Measurements from ENCODE around the gene PGRMC1.
A peak's percentile ranks its signal among the peaks of the same experiment; 100 is the strongest.
"Not testable (repeated sequence)": the region's sequence is repeated elsewhere in the genome, so short reads cannot be mapped to it uniquely, and the experiment has no call there.

PGRMC1 gene

DNA sequence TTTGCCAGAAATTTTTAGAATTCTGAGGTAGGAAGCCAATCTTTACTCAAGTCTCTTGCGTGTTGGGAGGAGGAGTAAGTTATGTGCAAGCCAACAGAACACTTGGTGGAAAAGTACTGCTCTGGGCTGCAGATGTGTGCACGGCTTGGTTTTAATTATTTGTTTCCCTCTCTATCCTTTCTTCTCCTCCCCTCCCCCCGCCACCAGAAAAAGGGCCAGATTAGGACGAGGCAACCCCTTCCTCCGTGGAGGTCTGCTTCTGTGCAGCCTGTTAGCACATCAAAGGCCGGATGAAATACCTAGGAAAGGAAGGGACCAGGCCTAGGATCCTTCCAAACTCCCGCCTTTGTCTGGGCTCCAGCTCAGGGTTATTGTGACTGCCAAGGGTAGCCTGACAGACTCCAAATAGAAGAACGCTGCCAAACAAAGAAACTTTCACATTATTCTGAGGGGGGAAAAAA is 1.0 kb upstream of the PGRMC1 start:
- Histone ChIP-seq H3K27me3 (replicated peaks; ENCODE audit: control insufficient read depth, insufficient read depth, low read length) (no peaks in the 10 kb centered on the region), H3K36me3 (ENCODE audit: control insufficient read depth, insufficient read depth, low read length, severe bottlenecking) (no peaks in the 10 kb centered on the region), H3K9ac (ENCODE audit: low read length) (peak overlapping the region; percentile 86), H3K9me3 (ENCODE audit: control insufficient read depth, low read length) (no peaks in the 10 kb centered on the region), H3K4me1 (ENCODE audit: control insufficient read depth, insufficient read depth, low read length) (peaks cover 36% of the 10 kb centered on the region), H3K4me3 (ENCODE audit: low read length) (peak overlapping the region; percentile 74)
- no peak for DNase-seq (ENCODE audit: low read depth)

- peak overlapping the region; percentile 80 for H3K4me3 ChIP-seq (ENCODE audit: low read length)
- peak; percentile 71 for DNase-seq (ENCODE audit: low read depth)
- H3K9me3 ChIP-seq (ENCODE audit: control insufficient read depth, low read length) = no peaks in the 10 kb centered on the region
- H3K27me3 ChIP-seq (replicated peaks; ENCODE audit: control insufficient read depth, insufficient read depth, low read length) = no peaks in the 10 kb centered on the region
- peak overlapping the region; percentile 92 for H3K9ac ChIP-seq (ENCODE audit: low read length)
- H3K4me1 ChIP-seq (ENCODE audit: control insufficient read depth, insufficient read depth, low read length) = peaks cover 46% of the 10 kb centered on the region
- peaks cover 4% of the 10 kb centered on the region for H3K36me3 ChIP-seq (ENCODE audit: control insufficient read depth, insufficient read depth, low read length, severe bottlenecking)
Measured at GRCh38 chrX:119236623-119237561, 807 bp downstream of the PGRMC1 start.

- no peak for DNase-seq (ENCODE audit: low read depth)
- peak overlapping the region; percentile 80 for H3K4me3 ChIP-seq (ENCODE audit: low read length)
- peak overlapping the region; percentile 92 for H3K9ac ChIP-seq (ENCODE audit: low read length)
- H3K9me3 ChIP-seq (ENCODE audit: control insufficient read depth, low read length) = no peaks in the 10 kb centered on the region
- H3K36me3 ChIP-seq (ENCODE audit: control insufficient read depth, insufficient read depth, low read length, severe bottlenecking) = peaks cover 5% of the 10 kb centered on the region
- peaks cover 45% of the 10 kb centered on the region for H3K4me1 ChIP-seq (ENCODE audit: control insufficient read depth, insufficient read depth, low read length)
- no peaks in the 10 kb centered on the region for H3K27me3 ChIP-seq (replicated peaks; ENCODE audit: control insufficient read depth, insufficient read depth, low read length)
Measured at GRCh38 chrX:119237562-119237942, 1.5 kb downstream of the PGRMC1 start.

DNA sequence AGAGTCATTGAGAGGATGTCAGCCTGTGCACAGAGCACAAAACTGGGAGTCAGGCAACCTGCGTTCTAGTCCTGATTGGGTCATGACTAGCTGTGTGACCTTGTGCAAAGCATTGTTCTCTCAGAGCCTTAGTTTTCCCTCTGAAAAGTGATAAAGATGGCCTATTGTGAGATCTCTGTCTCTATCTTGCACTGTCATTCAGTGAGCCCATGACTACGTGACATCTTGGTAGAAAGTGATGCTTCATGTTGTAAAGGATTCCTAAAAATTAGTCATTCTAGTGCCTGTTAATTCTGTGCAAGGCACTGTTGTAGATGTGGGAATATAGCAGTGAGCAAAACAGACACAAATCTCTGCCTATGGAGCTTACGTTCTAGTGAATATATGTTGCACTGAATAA is 2.5 kb downstream of the PGRMC1 start:
- H3K4me3 ChIP-seq (ENCODE audit: low read length) = peak overlapping the region; percentile 80
- H3K4me1 ChIP-seq (ENCODE audit: control insufficient read depth, insufficient read depth, low read length) = peaks cover 44% of the 10 kb centered on the region
- no peaks in the 10 kb centered on the region for H3K9me3 ChIP-seq (ENCODE audit: control insufficient read depth, low read length)
- no peaks in the 10 kb centered on the region for H3K27me3 ChIP-seq (replicated peaks; ENCODE audit: control insufficient read depth, insufficient read depth, low read length)
- DNase-seq (ENCODE audit: low read depth) = peak; percentile 32
- H3K36me3 ChIP-seq (ENCODE audit: control insufficient read depth, insufficient read depth, low read length, severe bottlenecking) = peaks cover 15% of the 10 kb centered on the region
- peak overlapping the region; percentile 92 for H3K9ac ChIP-seq (ENCODE audit: low read length)

- peak; percentile 77 for DNase-seq (ENCODE audit: low read depth)
- peak overlapping the region; percentile 67 for H3K9ac ChIP-seq (ENCODE audit: low read length)
- H3K27me3 ChIP-seq (replicated peaks; ENCODE audit: control insufficient read depth, insufficient read depth, low read length) = no peaks in the 10 kb centered on the region
- peaks cover 41% of the 10 kb centered on the region for H3K4me1 ChIP-seq (ENCODE audit: control insufficient read depth, insufficient read depth, low read length)
- peaks cover 33% of the 10 kb centered on the region for H3K36me3 ChIP-seq (ENCODE audit: control insufficient read depth, insufficient read depth, low read length, severe bottlenecking)
- H3K9me3 ChIP-seq (ENCODE audit: control insufficient read depth, low read length) = no peaks in the 10 kb centered on the region
- H3K4me3 ChIP-seq (ENCODE audit: low read length) = peak overlapping the region; percentile 80
Measured at GRCh38 chrX:119240356-119240755, 4.3 kb downstream of the PGRMC1 start.

GRCh38 chrX:119247702-119248101 is 11.6 kb downstream of the PGRMC1 start:
- H3K27me3 ChIP-seq (replicated peaks; ENCODE audit: control insufficient read depth, insufficient read depth, low read length) = peaks cover 8% of the 10 kb centered on the region
- no peak overlapping the region for H3K9ac ChIP-seq (ENCODE audit: low read length)
- no peaks in the 10 kb centered on the region for H3K9me3 ChIP-seq (ENCODE audit: control insufficient read depth, low read length)
- no peak for DNase-seq (ENCODE audit: low read depth)
- H3K4me1 ChIP-seq (ENCODE audit: control insufficient read depth, insufficient read depth, low read length) = peaks cover 2% of the 10 kb centered on the region
- no peak overlapping the region for H3K4me3 ChIP-seq (ENCODE audit: low read length)
- H3K36me3 ChIP-seq (ENCODE audit: control insufficient read depth, insufficient read depth, low read length, severe bottlenecking) = peaks cover 46% of the 10 kb centered on the region

DNA sequence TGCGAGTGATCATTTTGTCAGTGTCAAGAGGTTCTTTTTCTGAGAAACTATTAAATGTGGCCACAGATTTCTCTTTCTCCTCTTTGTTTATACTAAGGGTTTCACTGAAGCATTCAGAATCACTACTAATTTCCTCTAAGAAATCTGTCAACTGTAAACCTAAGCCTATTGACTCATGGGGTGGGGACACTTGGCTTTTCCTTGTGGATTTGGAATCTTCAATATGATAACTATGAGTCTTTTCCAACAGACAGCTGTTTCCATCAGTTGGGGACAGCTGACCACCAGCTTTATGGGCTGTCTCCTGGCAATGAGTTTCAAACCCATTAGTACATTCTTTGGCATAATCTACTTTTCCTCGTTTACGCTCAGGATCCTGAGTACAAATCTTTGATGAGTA is 13.8 kb downstream of the PGRMC1 start:
- Histone ChIP-seq H3K4me1 (ENCODE audit: control insufficient read depth, insufficient read depth, low read length) (no peaks in the 10 kb centered on the region), H3K9ac (ENCODE audit: low read length) (no peak overlapping the region), H3K4me3 (ENCODE audit: low read length) (no peak overlapping the region), H3K27me3 (replicated peaks; ENCODE audit: control insufficient read depth, insufficient read depth, low read length) (peaks cover 8% of the 10 kb centered on the region), H3K36me3 (ENCODE audit: control insufficient read depth, insufficient read depth, low read length, severe bottlenecking) (peaks cover 25% of the 10 kb centered on the region), H3K9me3 (ENCODE audit: control insufficient read depth, low read length) (no peaks in the 10 kb centered on the region)
- no peak for DNase-seq (ENCODE audit: low read depth)

DNA sequence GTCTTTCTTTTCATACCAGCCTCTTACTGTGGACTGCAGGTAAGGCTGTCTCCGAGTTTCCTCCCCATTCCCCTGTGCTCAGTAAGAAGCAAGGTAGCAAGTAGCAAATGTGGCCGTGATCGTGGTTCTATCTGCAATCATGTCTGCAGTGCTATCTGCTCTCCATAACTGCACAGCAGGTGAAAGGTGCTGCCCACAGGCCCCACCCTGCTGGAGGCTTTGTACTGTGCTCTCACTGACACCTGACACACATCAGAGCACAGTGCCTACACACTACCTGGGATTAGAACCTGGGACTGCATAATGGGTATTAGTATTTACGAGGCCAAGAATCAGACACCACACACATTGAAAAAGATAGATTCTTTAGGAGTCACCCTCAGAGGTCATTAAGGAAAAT is 15.3 kb downstream of the PGRMC1 start:
- Histone ChIP-seq H3K4me3 (ENCODE audit: low read length) (no peak overlapping the region), H3K9me3 (ENCODE audit: control insufficient read depth, low read length) (no peaks in the 10 kb centered on the region), H3K27me3 (replicated peaks; ENCODE audit: control insufficient read depth, insufficient read depth, low read length) (peaks cover 5% of the 10 kb centered on the region), H3K4me1 (ENCODE audit: control insufficient read depth, insufficient read depth, low read length) (no peaks in the 10 kb centered on the region), H3K9ac (ENCODE audit: low read length) (no peak overlapping the region), H3K36me3 (ENCODE audit: control insufficient read depth, insufficient read depth, low read length, severe bottlenecking) (peaks cover 13% of the 10 kb centered on the region)
- DNase-seq (ENCODE audit: low read depth) = no peak

DNA sequence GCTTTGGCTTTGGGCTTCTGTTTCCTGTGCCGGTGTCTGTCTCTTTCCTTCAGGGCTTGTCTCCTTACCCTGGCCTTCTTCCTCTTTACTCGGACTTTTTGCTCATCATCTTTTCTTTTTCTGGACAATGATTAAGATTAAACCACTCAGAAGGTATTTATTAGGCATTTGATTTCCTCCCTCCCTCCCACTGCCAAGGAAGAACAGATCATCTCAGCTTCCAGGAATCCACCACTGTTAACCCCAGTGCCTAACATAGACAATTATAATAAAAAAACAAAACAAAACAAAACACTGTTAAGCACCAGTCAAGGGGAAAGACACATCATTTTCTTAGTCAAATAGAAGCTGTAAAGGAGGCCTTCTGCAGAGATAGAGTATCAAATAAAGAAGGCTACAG is 16.6 kb downstream of the PGRMC1 start:
- Histone ChIP-seq H3K4me1 (ENCODE audit: control insufficient read depth, insufficient read depth, low read length) (no peaks in the 10 kb centered on the region), H3K36me3 (ENCODE audit: control insufficient read depth, insufficient read depth, low read length, severe bottlenecking) (peaks cover 9% of the 10 kb centered on the region), H3K9ac (ENCODE audit: low read length) (no peak overlapping the region), H3K27me3 (replicated peaks; ENCODE audit: control insufficient read depth, insufficient read depth, low read length) (peaks cover 9% of the 10 kb centered on the region), H3K4me3 (ENCODE audit: low read length) (no peak overlapping the region), H3K9me3 (ENCODE audit: control insufficient read depth, low read length) (no peaks in the 10 kb centered on the region)
- no peak for DNase-seq (ENCODE audit: low read depth)

DNA sequence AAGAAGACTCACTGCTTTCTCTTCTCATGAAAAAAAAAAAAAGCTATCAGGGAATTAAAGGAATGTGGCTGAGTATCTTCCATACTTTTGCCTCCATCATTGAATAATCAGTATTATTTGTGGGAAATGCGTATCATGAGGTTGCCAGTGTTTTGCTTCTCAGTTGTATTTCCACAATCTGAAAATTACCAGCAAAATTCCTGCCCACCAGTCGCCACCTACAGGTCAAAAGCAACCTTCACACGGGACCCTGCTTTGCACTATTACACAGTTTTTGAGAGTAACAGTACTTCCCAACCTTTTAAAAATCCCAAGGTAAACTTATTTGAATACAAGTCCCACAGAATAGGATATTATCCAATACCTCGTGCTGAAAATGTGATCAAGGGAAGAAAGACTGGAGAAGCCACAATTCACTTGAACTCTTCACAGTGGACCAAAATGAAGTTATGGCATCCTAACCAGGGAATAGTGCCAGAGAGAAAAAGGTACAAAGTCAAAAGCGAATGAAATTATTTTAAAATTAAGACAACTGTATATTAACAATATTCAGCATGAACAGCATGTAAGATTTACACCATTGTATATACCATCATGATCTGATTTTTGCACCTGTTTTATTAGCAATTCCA is 30.4 kb downstream of the PGRMC1 start:
- Histone ChIP-seq H3K4me3 (ENCODE audit: low read length) (no peak overlapping the region), H3K27me3 (replicated peaks; ENCODE audit: control insufficient read depth, insufficient read depth, low read length) (peaks cover 23% of the 10 kb centered on the region), H3K9ac (ENCODE audit: low read length) (no peak overlapping the region), H3K4me1 (ENCODE audit: control insufficient read depth, insufficient read depth, low read length) (no peaks in the 10 kb centered on the region), H3K9me3 (ENCODE audit: control insufficient read depth, low read length) (no peaks in the 10 kb centered on the region), H3K36me3 (ENCODE audit: control insufficient read depth, insufficient read depth, low read length, severe bottlenecking) (no peaks in the 10 kb centered on the region)
- DNase-seq (ENCODE audit: low read depth) = peak; percentile 59

GRCh38 chrX:119267115-119267514 is 31.0 kb downstream of the PGRMC1 start:
- not testable (repeated sequence) for H3K9me3 ChIP-seq (ENCODE audit: control insufficient read depth, low read length); DNase-seq (ENCODE audit: low read depth); H3K36me3 ChIP-seq (ENCODE audit: control insufficient read depth, insufficient read depth, low read length, severe bottlenecking); H3K4me1 ChIP-seq (ENCODE audit: control insufficient read depth, insufficient read depth, low read length); H3K9ac ChIP-seq (ENCODE audit: low read length); H3K4me3 ChIP-seq (ENCODE audit: low read length)
- H3K27me3 ChIP-seq (replicated peaks; ENCODE audit: control insufficient read depth, insufficient read depth, low read length) = peaks cover 23% of the 10 kb centered on the region
